HCT116 (cell line): ENCODE results near the gene IQGAP2. TPM values are rescaled to one million over a fixed set of nuclear protein-coding genes. Genes with fewer than 3 reads are reported as not detected.

ENCODE experiments used
- ATAC-seq: fragments of 200-7000 bp; cut with Tn5 transposase; 2 replicates; pipeline ENCODE4 v1.9.1; 2020; ENCODE audit warnings: mild to moderate bottlenecking, moderate library complexity
- BruUV-seq: library from RNA; stranded (reverse); fragments of 400-500 nt; replicated peaks from 2 replicates; lab custom pipeline; 2021; lab: Mats Ljungman, UMichigan
- CTCF ChIA-PET: fragments of 300-600 bp; sonication (Branson Sonifier 250); formaldehyde crosslinking; loops from one replicate; lab custom pipeline; 2021; ENCODE audit warnings: antibody characterized with exemption; lab: Charles Lee
- POLR2A ChIA-PET: fragments of 300-600, 350-600 bp; sonication (Branson Sonifier 250); formaldehyde crosslinking; loops from one replicate; lab custom pipeline; 2021; ENCODE audit warnings: antibody characterized with exemption; lab: Charles Lee
- RAD21 ChIA-PET, 2 experiments: fragments of 300-600 bp; sonication (Branson Sonifier 250); formaldehyde crosslinking; loops; one replicate each; lab custom pipeline; 2023; ENCODE audit warnings: low total read pairs in 2 of 2; ENCODE audit not compliant: uncharacterized antibody in 2 of 2, unreplicated experiment in 2 of 2, low non-redundant PET in 1 of 2; lab: Charles Lee
- DNase-seq: peaks from one replicate; pipeline ENCODE4 v3.0.0-alpha.2; 2010; ENCODE audit warnings: low read depth, low spot score
- H2AFZ ChIP-seq: fragments of 200-600 bp; shearing (Covaris generic), sonication (generic); 2 replicates; pipeline ENCODE4 v1.6.1; 2017; ENCODE audit warnings: low read depth, mixed run types, mixed read lengths, antibody characterized with exemption, low read length; ENCODE audit not compliant: poor library complexity, severe bottlenecking
- H3K27ac ChIP-seq: 2 replicates; pipeline ENCODE4 v1.5.1; 2012; ENCODE audit warnings: low read depth, low read length
- H3K27me3 ChIP-seq: fragments of 200-600 bp; sonication (generic); 2 replicates; pipeline ENCODE4 v1.6.1; 2016; ENCODE audit warnings: mixed run types, low read length, mixed read lengths; ENCODE audit not compliant: insufficient read depth
- H3K36me3 ChIP-seq, 2 experiments: fragments of 200-500 bp in 1 of 2; fragments of 200-600 bp in 1 of 2; sonication (Bioruptor generic) in 1 of 2; sonication (generic) in 1 of 2; 2 replicates each; pipeline versions ENCODE4 v1.5.1 to v1.6.1; 2014 to 2016; ENCODE audit warnings: low read length in 2 of 2, inconsistent platforms in 1 of 2, mixed read lengths in 1 of 2, mixed run types in 1 of 2; ENCODE audit not compliant: insufficient read depth in 2 of 2, control insufficient read depth in 1 of 2
- H3K4me1 ChIP-seq, 2 experiments: fragments of 200-600 bp in 1 of 2; sonication (generic) in 1 of 2; 2 replicates each; pipeline versions ENCODE4 v1.5.1 to v1.6.1; 2012 to 2017; ENCODE audit warnings: low read length in 2 of 2, inconsistent platforms in 1 of 2, mild to moderate bottlenecking in 1 of 2, mixed read lengths in 1 of 2, mixed run types in 1 of 2, moderate library complexity in 1 of 2; ENCODE audit not compliant: insufficient read depth in 2 of 2, control insufficient read depth in 1 of 2
- H3K4me2 ChIP-seq: fragments of 200-600 bp; sonication (generic); 2 replicates; pipeline ENCODE4 v1.6.1; 2017; ENCODE audit warnings: mixed run types, low read length, mixed read lengths
- H3K4me3 ChIP-seq, 2 experiments: fragments of 200-600 bp in 1 of 2; sonication (generic) in 1 of 2; replicated peaks in 1 of 2; 2 replicates each; pipeline ENCODE4 v1.5.1; 2011 to 2016; ENCODE audit warnings: low read length in 2 of 2, control low read depth in 1 of 2, low read depth in 1 of 2, mild to moderate bottlenecking in 1 of 2, mixed read lengths in 1 of 2, mixed run types in 1 of 2
- H3K79me2 ChIP-seq: fragments of 200-600 bp; sonication (generic); 2 replicates; pipeline ENCODE4 v1.6.1; 2017; ENCODE audit warnings: mild to moderate bottlenecking, mixed run types, low read length, moderate library complexity, mixed read lengths; ENCODE audit not compliant: insufficient read depth
- H3K9ac ChIP-seq: fragments of 200-600 bp; sonication (generic); 2 replicates; pipeline ENCODE4 v1.6.1; 2016; ENCODE audit warnings: low read length, mixed read lengths
- H3K9me2 ChIP-seq: fragments of 200-600 bp; sonication (generic), shearing (Covaris generic); 2 replicates; pipeline ENCODE4 v1.6.1; 2017; ENCODE audit warnings: mixed run types, mild to moderate bottlenecking, moderate library complexity; ENCODE audit not compliant: insufficient read depth
- H3K9me3 ChIP-seq, 2 experiments: fragments of 200-500 bp in 1 of 2; fragments of 200-600 bp in 1 of 2; sonication (Bioruptor generic) in 1 of 2; sonication (generic) in 1 of 2; 2 replicates each; pipeline ENCODE4 v1.6.1; 2014 to 2017; ENCODE audit warnings: low read length in 2 of 2, mixed read lengths in 2 of 2, inconsistent platforms in 1 of 2, low read depth in 1 of 2, mild to moderate bottlenecking in 1 of 2, mixed run types in 1 of 2, moderate library complexity in 1 of 2; ENCODE audit not compliant: control insufficient read depth in 1 of 2, insufficient read depth in 1 of 2
- H4K20me1 ChIP-seq: fragments of 200-600 bp; sonication (generic), shearing (Covaris generic); 2 replicates; pipeline ENCODE4 v1.6.1; 2017; ENCODE audit warnings: mixed run types, mild to moderate bottlenecking, moderate library complexity; ENCODE audit not compliant: insufficient read depth
- ATF3 ChIP-seq: IDR thresholded peaks from 2 replicates; pipeline ENCODE4 v1.6.1; 2012
- CBX3 ChIP-seq: IDR thresholded peaks from 2 replicates; pipeline ENCODE4 v1.6.1; 2012; ENCODE audit warnings: low read depth
- CTCF ChIP-seq, 3 experiments: fragments of 200-600 bp in 1 of 3; sonication (generic) in 1 of 3; IDR thresholded peaks in 2 of 3; conservative IDR thresholded peaks in 1 of 3; 2 replicates each; pipeline ENCODE4 v1.5.1; 2012 to 2017; ENCODE audit warnings: low read depth in 2 of 3, low read length in 2 of 3, antibody characterized with exemption in 1 of 3, borderline replicate concordance in 1 of 3, control low read depth in 1 of 3, mild to moderate bottlenecking in 1 of 3, mixed read lengths in 1 of 3, mixed run types in 1 of 3, moderate library complexity in 1 of 3; ENCODE audit not compliant: insufficient read depth in 1 of 3
- EGR1 ChIP-seq: IDR thresholded peaks from 2 replicates; pipeline ENCODE4 v1.6.1; 2012; ENCODE audit warnings: low read depth
- EZH2 ChIP-seq: fragments of 200-600 bp; sonication (generic); IDR thresholded peaks from 2 replicates; pipeline ENCODE4 v1.6.1; 2017; ENCODE audit warnings: antibody characterized with exemption, mixed run types
- EZH2phosphoT487 ChIP-seq: fragments of 200-600 bp; IDR thresholded peaks from 2 replicates; pipeline ENCODE4 v1.6.1; 2018; ENCODE audit warnings: antibody characterized with exemption, borderline replicate concordance
- FOSL1 ChIP-seq: IDR thresholded peaks from 2 replicates; pipeline ENCODE4 v1.6.1; 2012; ENCODE audit warnings: low read depth
- MAX ChIP-seq: IDR thresholded peaks from 2 replicates; pipeline ENCODE4 v1.6.1; 2012
- POLR2A ChIP-seq: IDR thresholded peaks from 2 replicates; pipeline ENCODE4 v1.7.0; 2011; ENCODE audit warnings: borderline replicate concordance; ENCODE audit not compliant: insufficient read depth, insufficient read length; ENCODE audit errors: extremely low read depth
- POLR2AphosphoS5 ChIP-seq: IDR thresholded peaks from 2 replicates; pipeline ENCODE4 v1.6.1; 2011; ENCODE audit warnings: mild to moderate bottlenecking, low read depth, low read length, moderate library complexity
- RAD21 ChIP-seq: IDR thresholded peaks from 2 replicates; pipeline ENCODE4 v1.6.1; 2012; ENCODE audit warnings: low read depth, mild to moderate bottlenecking
- REST ChIP-seq: IDR thresholded peaks from 2 replicates; pipeline ENCODE4 v1.6.1; 2012; ENCODE audit warnings: low read depth
- SIN3A ChIP-seq: IDR thresholded peaks from 2 replicates; pipeline ENCODE4 v1.6.1; 2012; ENCODE audit warnings: low read depth
- SP1 ChIP-seq: IDR thresholded peaks from 2 replicates; pipeline ENCODE4 v1.6.1; 2012; ENCODE audit warnings: low read depth
- SRF ChIP-seq: IDR thresholded peaks from 2 replicates; pipeline ENCODE4 v1.6.1; 2012; ENCODE audit warnings: low read depth
- YY1 ChIP-seq: IDR thresholded peaks from 2 replicates; pipeline ENCODE4 v1.6.1; 2011; ENCODE audit warnings: low read length, low read depth, moderate library complexity, mild to moderate bottlenecking; ENCODE audit not compliant: insufficient replicate concordance; ENCODE audit errors: extremely low read depth
- ZBTB33 ChIP-seq: IDR thresholded peaks from 2 replicates; pipeline ENCODE4 v1.6.1; 2011; ENCODE audit warnings: mild to moderate bottlenecking, low read length, moderate library complexity; ENCODE audit not compliant: insufficient replicate concordance; ENCODE audit errors: extremely low read depth
- ZFX ChIP-seq: fragments of 450-650 bp; IDR thresholded peaks from 2 replicates; pipeline ENCODE4 v1.6.1; 2017
- ZNF274 ChIP-seq: fragments of 200-500 bp; sonication (Bioruptor generic); IDR thresholded peaks from 2 replicates; pipeline ENCODE4 v1.6.1; 2014; ENCODE audit warnings: mild to moderate bottlenecking, low read depth, low read length, inconsistent platforms
- intact Hi-C: fragments of 100-400 bp; cut with micrococcal nuclease; formaldehyde crosslinking; loops from 2 replicates; pipeline ENCODE4 v1.10.0; 2022
- total RNA-seq: library from RNA; stranded (reverse); gene quantifications from one replicate; pipeline ENCODE4 v1.2.1, GENCODE V29; 2021; ENCODE audit not compliant: unreplicated experiment

Gene IQGAP2
- total RNA-seq, 1 experiment from 2014 or later, result 2.0 TPM

- H3K4me3 ChIP-seq, result no peak overlapping the region
- ChIA-PET RAD21 (no interaction called here), POLR2A (no interaction called here), CTCF (interaction anchor here (0.8 kb wide), 1 partner anchor 25 kb away, joined by 4 read pairs; no protein-coding TSS in a partner anchor)
- TF ChIP-seq ATF3 (no peak), FOSL1 (no peak), SRF (no peak), MAX (no peak), REST (no peak), ZNF274 (no peak), EZH2phosphoT487 (no peak), SIN3A (no peak), YY1 (no peak), SP1 (no peak), CTCF (IDR thresholded peaks at IDR 0.05 in 2 of 3, conservative IDR thresholded peaks at IDR 0.05 in 1 of 3; ENCODE audit: borderline replicate concordance in 1 of 3, insufficient read depth in 1 of 3, low read depth in 2 of 3, low read length in 2 of 3) (no peak), POLR2A (no peak), RAD21 (no peak), POLR2AphosphoS5 (no peak), ZFX (no peak), EZH2 (no peak), CBX3 (no peak), EGR1 (no peak), ZBTB33 (no peak)
- no peak overlapping the region for H3K4me2 ChIP-seq
- BruUV-seq, result no TSS peak
- H3K27ac ChIP-seq, result no peak overlapping the region
- ATAC-seq, result no peak
- no peaks in the 10 kb centered on the region for H3K79me2 ChIP-seq
- no peaks in the 10 kb centered on the region for H4K20me1 ChIP-seq
- no peaks in the 10 kb centered on the region for H3K9me3 ChIP-seq
- no peak overlapping the region for H2AFZ ChIP-seq
- H3K9me2 ChIP-seq, result no peaks in the 10 kb centered on the region
- no peaks in the 10 kb centered on the region for H3K27me3 ChIP-seq
- no peaks in the 10 kb centered on the region for H3K36me3 ChIP-seq
- no peaks in the 10 kb centered on the region for H3K4me1 ChIP-seq
- DNase-seq, result no peak
- H3K9ac ChIP-seq, result no peak overlapping the region
- intact Hi-C loops, result no loop called here
Measured at GRCh38 chr5:76546497-76547102, 143.5 kb downstream of the IQGAP2 start.
